Osteoblast (primary cell): Measurements from ENCODE around the gene ADAM19. TPM values are rescaled to one million over a fixed set of nuclear protein-coding genes. Genes with fewer than 3 reads are reported as not detected.

Experiments
- DNase-seq: peaks from one replicate; pipeline ENCODE4 v3.0.0; 2011; ENCODE audit warnings: low spot score, mixed read lengths; ENCODE audit not compliant: insufficient read length; ENCODE audit errors: missing footprints
- H2AFZ ChIP-seq: 2 replicates; pipeline ENCODE4 v1.6.0; 2011; ENCODE audit warnings: mild to moderate bottlenecking, low read length
- H3K27ac ChIP-seq: 2 replicates; pipeline ENCODE4 v1.5.1; 2011; ENCODE audit warnings: mild to moderate bottlenecking, low read depth, low read length, moderate library complexity
- H3K27me3 ChIP-seq: 2 replicates; pipeline ENCODE4 v1.6.0; 2012; ENCODE audit warnings: mild to moderate bottlenecking, control low read depth, inconsistent platforms, low read length, moderate library complexity; ENCODE audit not compliant: insufficient read depth
- H3K36me3 ChIP-seq: 2 replicates; pipeline ENCODE4 v1.5.1; 2011; ENCODE audit warnings: mild to moderate bottlenecking, low read length, control low read depth, moderate library complexity; ENCODE audit not compliant: insufficient read depth
- H3K4me1 ChIP-seq: 2 replicates; pipeline ENCODE4 v1.5.1; 2011; ENCODE audit warnings: mild to moderate bottlenecking, low read length, control low read depth, moderate library complexity; ENCODE audit not compliant: insufficient read depth
- H3K4me2 ChIP-seq: 2 replicates; pipeline ENCODE4 v1.6.0; 2011; ENCODE audit warnings: mild to moderate bottlenecking, low read length; ENCODE audit not compliant: insufficient read depth
- H3K4me3 ChIP-seq: fragments of 200-600 bp; sonication (generic); 3 replicates; pipeline ENCODE4 v1.5.1; 2012; ENCODE audit warnings: mild to moderate bottlenecking, low read length, inconsistent platforms; ENCODE audit not compliant: insufficient read depth
- H3K79me2 ChIP-seq: 2 replicates; pipeline ENCODE4 v1.6.0; 2012; ENCODE audit warnings: mild to moderate bottlenecking, low read length, control low read depth, inconsistent platforms; ENCODE audit not compliant: insufficient read depth
- H3K9me3 ChIP-seq: 2 replicates; pipeline ENCODE4 v1.5.1; 2011; ENCODE audit warnings: low read depth, low read length, control low read depth
- H4K20me1 ChIP-seq: 2 replicates; pipeline ENCODE4 v1.6.0; 2012; ENCODE audit warnings: mild to moderate bottlenecking, low read length, control low read depth; ENCODE audit not compliant: insufficient read depth
- CTCF ChIP-seq: IDR thresholded peaks from 2 replicates; pipeline ENCODE4 v1.5.1; 2011; ENCODE audit warnings: mild to moderate bottlenecking, low read depth, low read length, moderate library complexity; ENCODE audit errors: extremely low read depth
- total RNA-seq: library from RNA; depleted of rRNA; stranded (reverse); fragments of >200 nt; gene quantifications from 2 replicates; pipeline ENCODE4 v1.2.3, GENCODE V29; 2012

ADAM19 gene
- total RNA-seq, 1 donor, result 14.5 TPM

GRCh38 chr5:157600252-157600651 is 24.7 kb upstream of the ADAM19 start:
- H2AFZ ChIP-seq, result peak overlapping the region; percentile 78
- H3K27ac ChIP-seq, result no peak overlapping the region
- TF ChIP-seq CTCF, result no peak
- H3K9me3 ChIP-seq, result no peaks in the 10 kb centered on the region
- H4K20me1 ChIP-seq, result no peaks in the 10 kb centered on the region
- no peaks in the 10 kb centered on the region for H3K27me3 ChIP-seq
- peaks cover 22% of the 10 kb centered on the region for H3K4me1 ChIP-seq
- H3K36me3 ChIP-seq, result no peaks in the 10 kb centered on the region
- no peak overlapping the region for H3K4me3 ChIP-seq
- no peaks in the 10 kb centered on the region for H3K79me2 ChIP-seq
- no peak for DNase-seq
- H3K4me2 ChIP-seq, result no peak overlapping the region

GRCh38 chr5:157599565-157599964 is 24.0 kb upstream of the ADAM19 start:
- no peak overlapping the region for H3K27ac ChIP-seq
- no peak overlapping the region for H2AFZ ChIP-seq
- peaks cover 21% of the 10 kb centered on the region for H3K4me1 ChIP-seq
- TF ChIP-seq CTCF, result no peak
- no peaks in the 10 kb centered on the region for H3K36me3 ChIP-seq
- no peaks in the 10 kb centered on the region for H3K79me2 ChIP-seq
- H3K27me3 ChIP-seq, result no peaks in the 10 kb centered on the region
- no peak overlapping the region for H3K4me2 ChIP-seq
- H3K9me3 ChIP-seq, result no peaks in the 10 kb centered on the region
- H3K4me3 ChIP-seq, result no peak overlapping the region
- no peak for DNase-seq
- no peaks in the 10 kb centered on the region for H4K20me1 ChIP-seq

GRCh38 chr5:157598350-157598936 is 22.9 kb upstream of the ADAM19 start:
- Histone ChIP-seq H3K27me3 (no peaks in the 10 kb centered on the region), H2AFZ (no peak overlapping the region), H3K36me3 (no peaks in the 10 kb centered on the region), H3K4me1 (peaks cover 12% of the 10 kb centered on the region), H3K79me2 (no peaks in the 10 kb centered on the region), H3K4me3 (no peak overlapping the region), H3K4me2 (no peak overlapping the region), H3K9me3 (no peaks in the 10 kb centered on the region), H3K27ac (no peak overlapping the region), H4K20me1 (no peaks in the 10 kb centered on the region)
- no peak for TF ChIP-seq CTCF
- DNase-seq, result no peak

- no peak overlapping the region for H2AFZ ChIP-seq
- no peak for DNase-seq
- no peak overlapping the region for H3K27ac ChIP-seq
- no peak overlapping the region for H3K4me3 ChIP-seq
- no peaks in the 10 kb centered on the region for H3K36me3 ChIP-seq
- no peaks in the 10 kb centered on the region for H4K20me1 ChIP-seq
- H3K27me3 ChIP-seq, result no peaks in the 10 kb centered on the region
- no peaks in the 10 kb centered on the region for H3K9me3 ChIP-seq
- TF ChIP-seq CTCF, result no peak
- H3K79me2 ChIP-seq, result no peaks in the 10 kb centered on the region
- peaks cover 1% of the 10 kb centered on the region for H3K4me1 ChIP-seq
- H3K4me2 ChIP-seq, result no peak overlapping the region
These were observed 21.7 kb upstream of the ADAM19 start for GRCh38 chr5:157597277-157597676.
